Astrocyte of the cerebellum (primary cell): ENCODE results near the gene LHFPL3.

Experiments used
- DNase-seq: peaks from one replicate; pipeline ENCODE4 v3.0.0-alpha.2; 2011; ENCODE audit warnings: low read depth
- H3K4me3 ChIP-seq: 2 replicates; pipeline ENCODE4 v1.5.1; 2011; ENCODE audit warnings: mild to moderate bottlenecking, low read depth, low read length, moderate library complexity
- in situ Hi-C: cut with HindIII; loops from 2 replicates; pipeline ENCODE4 v1.10.0; 2017; ENCODE audit warnings: low sequenced_read_pairs
- TF ChIP-seq, protein P1 (sequence below): IDR thresholded peaks from 2 replicates; pipeline ENCODE4 v1.5.1; 2012; ENCODE audit warnings: low read length, low read depth, moderate library complexity, mild to moderate bottlenecking; ENCODE audit errors: missing control alignments

LHFPL3 gene

DNA sequence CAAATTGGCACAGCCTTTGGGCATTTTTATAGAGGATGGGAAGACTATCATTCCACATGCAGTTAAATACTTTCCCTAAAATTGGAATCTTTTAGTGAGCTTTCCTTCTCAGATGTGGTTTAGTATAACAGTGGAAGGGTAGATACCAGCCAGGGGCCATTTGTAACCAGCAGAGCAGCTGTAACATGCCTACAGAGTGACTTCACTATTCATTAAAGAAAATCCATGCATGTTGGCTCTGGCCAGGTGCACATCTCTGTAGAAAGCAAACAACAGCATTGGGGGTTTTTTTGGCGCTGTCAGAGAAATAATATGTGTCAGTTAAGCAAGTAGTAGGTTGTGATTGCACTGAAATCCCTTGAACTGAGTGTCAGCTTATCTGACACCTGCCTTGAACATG lies 115.6 kb downstream of the LHFPL3 start:
- no peak overlapping the region for H3K4me3 ChIP-seq
- DNase-seq: no peak
- in situ Hi-C loops: no loop called here
- TF ChIP-seq, protein P1, sequence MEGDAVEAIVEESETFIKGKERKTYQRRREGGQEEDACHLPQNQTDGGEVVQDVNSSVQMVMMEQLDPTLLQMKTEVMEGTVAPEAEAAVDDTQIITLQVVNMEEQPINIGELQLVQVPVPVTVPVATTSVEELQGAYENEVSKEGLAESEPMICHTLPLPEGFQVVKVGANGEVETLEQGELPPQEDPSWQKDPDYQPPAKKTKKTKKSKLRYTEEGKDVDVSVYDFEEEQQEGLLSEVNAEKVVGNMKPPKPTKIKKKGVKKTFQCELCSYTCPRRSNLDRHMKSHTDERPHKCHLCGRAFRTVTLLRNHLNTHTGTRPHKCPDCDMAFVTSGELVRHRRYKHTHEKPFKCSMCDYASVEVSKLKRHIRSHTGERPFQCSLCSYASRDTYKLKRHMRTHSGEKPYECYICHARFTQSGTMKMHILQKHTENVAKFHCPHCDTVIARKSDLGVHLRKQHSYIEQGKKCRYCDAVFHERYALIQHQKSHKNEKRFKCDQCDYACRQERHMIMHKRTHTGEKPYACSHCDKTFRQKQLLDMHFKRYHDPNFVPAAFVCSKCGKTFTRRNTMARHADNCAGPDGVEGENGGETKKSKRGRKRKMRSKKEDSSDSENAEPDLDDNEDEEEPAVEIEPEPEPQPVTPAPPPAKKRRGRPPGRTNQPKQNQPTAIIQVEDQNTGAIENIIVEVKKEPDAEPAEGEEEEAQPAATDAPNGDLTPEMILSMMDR: no peak

DNA sequence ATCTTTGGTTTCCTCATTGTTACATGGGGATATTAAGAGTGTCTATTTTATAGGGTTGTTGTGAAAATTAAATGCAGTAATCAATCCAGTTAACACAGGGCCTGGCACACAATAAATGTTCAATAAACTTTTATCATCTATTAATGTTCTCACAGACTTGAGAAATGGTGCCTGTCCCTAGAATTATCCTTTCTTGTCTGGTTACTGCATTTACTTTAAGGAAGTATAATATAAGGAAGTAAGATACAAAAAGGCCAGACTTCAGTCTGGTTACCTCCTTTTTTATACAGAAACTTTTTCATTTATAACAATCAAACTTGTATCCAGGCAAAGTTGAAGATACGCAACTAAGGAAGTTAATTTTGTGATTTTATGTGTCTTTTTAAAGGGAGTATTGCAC lies 117.0 kb downstream of the LHFPL3 start:
- H3K4me3 ChIP-seq: no peak overlapping the region
- in situ Hi-C loops: no loop called here
- no peak for DNase-seq
- TF ChIP-seq, protein P1: no peak

DNA sequence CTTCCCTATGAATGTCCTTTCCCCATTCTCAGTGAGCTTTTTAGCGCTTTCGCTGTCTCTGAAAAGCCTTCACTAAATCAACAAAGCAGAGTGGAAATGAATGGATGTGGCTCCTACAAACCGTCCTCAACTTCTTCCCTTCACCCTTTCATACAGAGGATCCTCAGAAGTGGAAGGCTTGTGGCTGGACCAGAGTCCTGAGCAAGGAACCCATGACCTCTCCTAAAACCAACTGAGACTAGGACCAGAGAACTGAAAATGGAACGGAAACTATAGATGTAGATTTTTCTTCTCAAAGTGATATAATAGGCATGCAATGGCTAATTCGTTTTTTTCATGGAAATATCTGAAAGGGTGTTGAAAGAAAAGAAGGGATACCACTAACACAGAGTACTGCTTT lies 122.5 kb downstream of the LHFPL3 start:
- no peak for DNase-seq
- in situ Hi-C loops: no loop called here
- TF ChIP-seq, protein P1: no peak
- H3K4me3 ChIP-seq: no peak overlapping the region

DNA sequence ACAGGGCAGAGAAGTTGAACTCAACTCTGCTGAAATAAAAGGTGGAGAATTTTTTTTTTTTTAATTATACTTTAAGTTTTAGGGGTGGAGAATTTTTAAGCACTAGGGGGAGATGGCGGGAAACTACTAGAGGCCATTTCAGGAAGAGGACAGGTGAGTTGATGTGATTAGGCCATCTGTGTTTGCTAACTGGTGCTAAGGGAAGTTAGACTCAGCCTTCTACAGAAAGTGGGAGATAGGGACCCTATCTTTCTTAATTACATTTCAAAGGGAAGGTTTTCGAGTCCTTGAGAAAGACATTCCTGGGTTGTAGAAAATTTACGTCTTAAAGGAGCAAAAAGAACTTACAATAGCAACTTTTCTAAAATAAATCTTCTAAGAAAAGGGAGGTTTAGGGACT lies 124.8 kb downstream of the LHFPL3 start:
- DNase-seq: no peak
- no peak overlapping the region for H3K4me3 ChIP-seq
- in situ Hi-C loops: no loop called here
- TF ChIP-seq, protein P1: no peak

DNA sequence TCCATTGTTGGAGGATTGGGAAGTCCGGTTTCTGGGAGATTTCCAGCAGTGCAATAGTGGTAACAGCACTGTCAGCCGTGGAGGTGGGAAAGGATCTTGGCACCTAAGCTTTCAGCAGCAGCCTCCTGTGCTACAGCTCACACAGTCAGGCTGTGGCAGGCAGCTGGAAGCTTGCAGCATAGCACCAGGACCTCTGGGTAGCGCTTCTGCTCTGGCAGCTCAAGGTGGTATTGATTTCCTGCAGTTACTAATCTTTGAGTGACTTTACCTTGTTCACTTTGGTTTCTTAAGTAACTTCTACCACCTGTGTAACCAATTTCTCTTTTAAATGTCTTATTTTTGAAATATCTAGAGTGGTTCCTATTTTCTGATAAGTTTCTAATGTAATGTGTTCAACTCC lies 130.5 kb downstream of the LHFPL3 start:
- no peak for DNase-seq
- TF ChIP-seq, protein P1: no peak
- in situ Hi-C loops: no loop called here
- no peak overlapping the region for H3K4me3 ChIP-seq

DNA sequence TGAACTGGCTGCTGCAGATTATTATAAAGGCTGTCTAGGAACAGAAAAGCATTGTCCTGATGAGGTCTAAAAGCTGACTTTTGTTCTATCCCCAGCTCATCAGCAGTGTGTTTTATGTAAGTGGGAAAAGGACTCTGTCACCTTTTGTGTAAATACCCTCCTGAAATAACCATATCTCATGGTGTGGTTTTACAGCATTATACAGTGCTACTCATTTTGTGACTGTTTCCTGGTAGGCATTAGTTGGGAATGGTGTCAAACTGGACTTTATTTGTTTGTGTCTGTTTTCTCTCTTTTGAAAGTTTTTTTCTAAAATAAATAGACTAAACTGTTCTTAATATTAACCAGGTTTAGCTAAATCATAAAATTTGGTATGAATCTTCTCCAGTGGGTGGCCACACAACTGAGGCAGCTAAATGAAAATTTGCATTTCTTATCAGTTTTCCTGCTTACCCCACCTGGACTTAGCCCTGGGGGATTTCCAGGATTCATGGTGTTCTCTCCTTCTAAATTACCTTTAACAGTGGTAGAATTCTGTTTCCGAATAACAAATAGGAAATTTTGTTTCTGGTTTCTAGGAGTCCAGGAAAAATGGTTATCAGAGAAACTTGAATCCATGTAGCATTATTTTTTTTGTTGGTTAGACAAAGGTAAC lies 140.9 kb downstream of the LHFPL3 start:
- no peak overlapping the region for H3K4me3 ChIP-seq
- DNase-seq: no peak
- in situ Hi-C loops: no loop called here
- TF ChIP-seq, protein P1: no peak
